Uterus (tissue), 4 donors: Measurements from ENCODE around the gene LGALS3. TPM values are rescaled to one million over a fixed set of nuclear protein-coding genes. Genes with fewer than 3 reads are reported as not detected.
A peak's percentile ranks its signal among the peaks of the same experiment; 100 is the strongest.

Experiments
- DNase-seq, 2 donors: peaks; one replicate each; pipeline ENCODE4 v3.0.0-alpha.2; 2019 to 2020
- H3K27ac ChIP-seq, 2 donors: fragments of 200-600 bp; sonication (generic); 1 replicate in 1 of 2; 2 replicates in 1 of 2; pipeline ENCODE4 v1.5.1; 2016 to 2018
- H3K27me3 ChIP-seq, 2 donors: fragments of 200-600 bp; sonication (generic); one replicate each; pipeline ENCODE4 v1.5.1; 2018 to 2019; ENCODE audit warnings: control low read depth in 1 of 2
- H3K36me3 ChIP-seq, 2 donors: fragments of 200-600 bp; sonication (generic); one replicate each; pipeline ENCODE4 v1.5.1; 2019; ENCODE audit warnings: control low read depth in 1 of 2
- H3K4me1 ChIP-seq, 2 donors: fragments of 200-600 bp; sonication (generic); one replicate each; pipeline ENCODE4 v1.5.1; 2018 to 2019; ENCODE audit warnings: control low read depth in 1 of 2
- H3K4me3 ChIP-seq, 2 donors: fragments of 200-600 bp; sonication (generic); 1 replicate in 1 of 2; 2 replicates in 1 of 2; pipeline ENCODE4 v1.5.1; 2018 to 2019; ENCODE audit warnings: mild to moderate bottlenecking in 1 of 2
- H3K9me3 ChIP-seq, 2 donors: fragments of 200-600 bp; sonication (generic); one replicate each; pipeline ENCODE4 v1.5.1; 2019; ENCODE audit warnings: control low read depth in 1 of 2
- POLR2A ChIP-seq, 2 donors: fragments of 450-650 bp; IDR thresholded peaks; one replicate each; pipeline ENCODE4 v1.6.1; 2016; ENCODE audit warnings: antibody characterized with exemption in 2 of 2, mild to moderate bottlenecking in 1 of 2, moderate library complexity in 1 of 2
- intact Hi-C: fragments of 100-400 bp; cut with DNase I; formaldehyde crosslinking; loops from one replicate; pipeline ENCODE4 v1.15.1; 2023; ENCODE audit warnings: low total_unique reads
- total RNA-seq, 4 donors: library from RNA; depleted of rRNA in 3 of 4; stranded (reverse); fragments of >200 nt in 3 of 4; gene quantifications; one replicate each; pipeline versions ENCODE4 v1.1.0 to v1.2.4, GENCODE V29; 2014 to 2023
- TF ChIP-seq, protein P1 (sequence below), 4 experiments: fragments of 200-600 bp in 2 of 4; fragments of 450-650 bp in 2 of 4; sonication (generic) in 2 of 4; IDR thresholded peaks; one replicate each; pipeline ENCODE4 v1.5.1; 2016 to 2019; ENCODE audit warnings: antibody characterized with exemption in 4 of 4, mild to moderate bottlenecking in 2 of 4, moderate library complexity in 1 of 4
- donor health status: DM: yes; HTN: yes; CAD: no.

The LGALS3 gene
- total RNA-seq, 4 donors from 2014 or later, result 71.9 to 486 (median 216) TPM

DNA sequence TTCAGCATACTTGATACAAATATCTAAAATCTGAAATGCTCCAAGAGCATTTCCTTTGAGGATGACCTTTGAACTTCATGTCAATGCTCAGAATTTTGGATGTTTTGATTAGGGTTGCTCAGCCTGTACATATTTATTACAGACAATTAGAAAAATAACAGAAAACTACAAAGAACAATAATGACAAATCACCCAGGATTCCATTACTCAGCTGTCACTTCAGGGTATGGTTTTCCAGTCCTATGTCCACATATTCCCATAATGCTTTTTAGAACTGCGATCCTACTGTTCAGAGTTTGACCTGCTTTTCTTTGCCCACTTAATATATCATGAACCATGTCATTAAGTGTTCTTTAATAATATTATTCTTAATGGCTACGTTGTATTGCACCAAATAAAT is 51.0 kb downstream of the LGALS3 start:
- Histone ChIP-seq H3K27me3 (no peaks in the 10 kb centered on the region), H3K36me3 (no peaks in the 10 kb centered on the region), H3K4me3 (no peak overlapping the region), H3K27ac (no peak overlapping the region), H3K4me1 (no peaks in the 10 kb centered on the region), H3K9me3 (no peaks in the 10 kb centered on the region)
- TF ChIP-seq, protein P1, sequence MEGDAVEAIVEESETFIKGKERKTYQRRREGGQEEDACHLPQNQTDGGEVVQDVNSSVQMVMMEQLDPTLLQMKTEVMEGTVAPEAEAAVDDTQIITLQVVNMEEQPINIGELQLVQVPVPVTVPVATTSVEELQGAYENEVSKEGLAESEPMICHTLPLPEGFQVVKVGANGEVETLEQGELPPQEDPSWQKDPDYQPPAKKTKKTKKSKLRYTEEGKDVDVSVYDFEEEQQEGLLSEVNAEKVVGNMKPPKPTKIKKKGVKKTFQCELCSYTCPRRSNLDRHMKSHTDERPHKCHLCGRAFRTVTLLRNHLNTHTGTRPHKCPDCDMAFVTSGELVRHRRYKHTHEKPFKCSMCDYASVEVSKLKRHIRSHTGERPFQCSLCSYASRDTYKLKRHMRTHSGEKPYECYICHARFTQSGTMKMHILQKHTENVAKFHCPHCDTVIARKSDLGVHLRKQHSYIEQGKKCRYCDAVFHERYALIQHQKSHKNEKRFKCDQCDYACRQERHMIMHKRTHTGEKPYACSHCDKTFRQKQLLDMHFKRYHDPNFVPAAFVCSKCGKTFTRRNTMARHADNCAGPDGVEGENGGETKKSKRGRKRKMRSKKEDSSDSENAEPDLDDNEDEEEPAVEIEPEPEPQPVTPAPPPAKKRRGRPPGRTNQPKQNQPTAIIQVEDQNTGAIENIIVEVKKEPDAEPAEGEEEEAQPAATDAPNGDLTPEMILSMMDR (IDR thresholded peaks at IDR 0.05), result no peak
- TF ChIP-seq POLR2A (IDR thresholded peaks at IDR 0.05), result no peak
- intact Hi-C loops, result no loop called here
- no peak for DNase-seq

DNA sequence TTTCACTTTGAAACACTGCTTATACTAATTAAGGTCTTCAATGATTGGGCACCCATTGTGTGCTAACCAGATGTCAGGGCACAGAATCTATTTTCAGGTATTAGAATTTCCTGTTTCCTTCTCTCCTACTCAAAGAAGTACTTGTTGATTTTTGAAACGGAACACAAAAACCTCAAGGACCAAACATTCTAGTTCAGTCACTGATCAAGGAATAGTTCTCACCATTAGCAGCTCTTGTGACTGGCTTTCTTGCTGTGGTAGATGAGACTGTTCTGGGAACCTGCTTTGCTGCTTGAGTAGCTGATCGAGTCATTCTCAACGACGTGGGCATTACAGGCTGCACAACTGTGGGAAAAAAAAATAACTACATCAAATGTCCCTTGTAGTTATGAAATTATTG is 51.4 kb downstream of the LGALS3 start:
- no peaks in the 10 kb centered on the region for H3K4me1 ChIP-seq
- no peaks in the 10 kb centered on the region for H3K27me3 ChIP-seq
- H3K9me3 ChIP-seq, result no peaks in the 10 kb centered on the region
- no peak overlapping the region for H3K4me3 ChIP-seq
- TF ChIP-seq, protein P1 (IDR thresholded peaks at IDR 0.05), result no peak
- TF ChIP-seq POLR2A (IDR thresholded peaks at IDR 0.05), result no peak
- no peaks in the 10 kb centered on the region for H3K36me3 ChIP-seq
- no peak for DNase-seq
- H3K27ac ChIP-seq, result no peak overlapping the region
- intact Hi-C loops, result no loop called here

DNA sequence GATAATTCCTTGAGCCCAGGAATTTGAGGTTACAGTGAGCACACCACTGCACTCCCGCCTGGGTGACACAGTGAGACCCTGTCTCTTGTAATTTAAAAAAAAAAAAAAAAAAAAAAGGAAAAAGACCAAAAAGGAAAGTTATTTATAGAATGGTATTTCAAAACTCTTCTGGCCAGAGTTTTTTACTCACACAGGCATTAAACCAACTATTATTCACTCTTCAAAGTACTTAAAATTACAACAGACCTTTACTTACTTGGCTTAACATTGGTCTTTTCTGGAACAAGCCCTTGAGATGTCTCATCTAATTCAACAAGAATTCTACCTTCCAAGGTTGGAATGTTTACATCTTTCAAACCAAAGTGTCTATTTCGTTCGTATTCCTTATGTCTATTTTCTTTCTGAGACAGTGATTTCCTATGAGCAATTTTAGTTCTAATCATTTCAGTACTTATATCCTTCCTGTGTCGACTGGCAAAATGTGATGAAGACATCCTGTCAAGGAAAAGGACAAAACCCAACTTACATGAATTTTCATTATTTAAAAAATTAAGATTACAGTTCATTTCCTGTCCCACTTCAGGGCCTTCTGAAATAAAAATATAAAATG is 59.7 kb downstream of the LGALS3 start:
- H3K27ac ChIP-seq, result no peak overlapping the region
- H3K36me3 ChIP-seq, result no peaks in the 10 kb centered on the region
- intact Hi-C loops, result no loop called here
- no peaks in the 10 kb centered on the region for H3K27me3 ChIP-seq
- DNase-seq, result no peak
- H3K4me3 ChIP-seq, result no peak overlapping the region
- no peaks in the 10 kb centered on the region for H3K9me3 ChIP-seq
- TF ChIP-seq, protein P1 (IDR thresholded peaks at IDR 0.05), result no peak
- TF ChIP-seq POLR2A (IDR thresholded peaks at IDR 0.05), result no peak
- H3K4me1 ChIP-seq, result no peaks in the 10 kb centered on the region

DNA sequence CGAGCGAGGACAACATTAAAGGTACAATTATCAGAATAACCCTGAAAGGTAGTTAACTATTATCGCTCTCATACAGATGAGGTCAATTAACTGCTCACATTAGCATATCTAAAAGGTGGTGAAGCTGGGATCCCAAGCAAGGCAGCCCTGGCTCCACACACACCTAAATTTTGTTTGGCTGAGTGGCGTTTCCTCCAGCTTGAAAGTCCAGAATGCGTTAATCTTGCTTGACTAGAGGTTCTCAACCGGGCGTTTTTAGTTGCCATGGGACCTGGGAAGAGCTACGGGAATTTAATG is 61.8 kb downstream of the LGALS3 start:
- H3K4me3 ChIP-seq, result peak overlapping the region; percentile 42 to 53
- no peak for DNase-seq
- TF ChIP-seq POLR2A (IDR thresholded peaks at IDR 0.05), result no peak
- TF ChIP-seq, protein P1 (IDR thresholded peaks at IDR 0.05), result no peak
- H3K36me3 ChIP-seq, result no peaks in the 10 kb centered on the region
- intact Hi-C loops, result no loop called here
- no peaks in the 10 kb centered on the region for H3K27me3 ChIP-seq
- H3K4me1 ChIP-seq, result no peaks in the 10 kb centered on the region
- no peak overlapping the region for H3K27ac ChIP-seq
- no peaks in the 10 kb centered on the region for H3K9me3 ChIP-seq

DNA sequence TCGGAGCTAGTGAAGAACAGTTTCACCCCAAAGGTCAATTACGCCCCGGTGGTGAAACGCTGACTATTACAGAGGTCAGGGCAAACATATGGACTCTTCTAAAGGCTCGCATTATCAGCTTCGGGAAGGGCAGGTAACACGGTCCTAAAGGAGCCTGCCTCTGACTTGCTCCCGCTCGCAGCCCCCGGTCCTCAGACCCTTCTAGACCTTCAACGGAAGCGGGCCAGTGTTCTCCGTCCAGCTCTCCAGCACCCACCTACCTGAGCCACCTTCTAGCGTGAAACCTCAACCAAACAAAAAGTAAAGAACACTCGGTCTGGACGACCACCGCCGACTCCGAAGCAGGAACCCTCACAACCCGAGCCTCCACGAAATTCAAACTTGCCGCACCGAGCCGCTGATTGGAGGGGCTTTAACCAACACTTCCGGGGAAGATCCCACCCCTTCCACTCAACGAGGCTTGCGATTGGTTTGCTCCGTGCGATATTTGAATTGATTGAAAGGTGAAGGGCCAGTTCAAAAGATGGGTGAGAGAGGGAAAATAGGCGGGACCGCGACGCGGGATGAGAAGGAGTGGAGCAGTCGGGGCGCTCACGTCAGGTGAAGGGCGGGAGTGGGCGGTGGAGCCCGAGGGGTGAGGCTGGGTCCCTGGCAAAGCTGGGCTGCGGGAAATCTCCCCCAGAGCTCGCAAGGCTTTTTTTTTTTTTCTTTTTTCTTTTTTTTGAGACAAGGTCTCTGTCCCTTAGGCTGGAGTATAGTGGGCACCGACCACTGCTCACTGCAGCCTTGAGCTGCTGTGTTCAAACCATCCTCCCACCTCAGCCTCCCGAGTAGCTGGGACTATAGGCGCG is 62.4 kb downstream of the LGALS3 start, which contains the start of gene DLGAP5:
Gene DLGAP5, minus strand, starts transcription at position 383 of the 851 bp plus-strand sequence. CDS start 2,406 bp downstream, outside the sequence.
- DNase-seq, result peak; percentile 92 to 93
- H3K9me3 ChIP-seq, result no peaks in the 10 kb centered on the region
- H3K27ac ChIP-seq, result peak within 1 kb of the TSS; percentile 80 to 85
- H3K4me3 ChIP-seq, result peak within 1 kb of the TSS; percentile 42 to 53
- TF ChIP-seq, protein P1 (IDR thresholded peaks at IDR 0.05), result no peak
- peak; percentile 55 to 64 for TF ChIP-seq POLR2A (IDR thresholded peaks at IDR 0.05)
- no peaks in the 10 kb centered on the region for H3K4me1 ChIP-seq
- H3K27me3 ChIP-seq, result no peaks in the 10 kb centered on the region
- H3K36me3 ChIP-seq, result no peaks in the 10 kb centered on the region
- intact Hi-C loops, result no loop called here
